Fibroblast of skin of back (primary cell): ENCODE measurements around the gene RSPH10B. TPM values are rescaled to one million over a fixed set of nuclear protein-coding genes. Genes with fewer than 3 reads are reported as not detected.
"Not testable (repeated sequence)": the region's sequence is repeated elsewhere in the genome, so short reads cannot be mapped to it uniquely, and the experiment has no call there.

Experiments used
- DNase-seq: peaks from one replicate; pipeline ENCODE4 v3.0.0-alpha.2; 2013
- polyA plus RNA-seq, 2 experiments: library from polyadenylated mRNA; unstranded; fragments of 120-200 nt; gene quantifications; one replicate each; pipeline ENCODE4 v1.2.1, GENCODE V29; 2013; ENCODE audit not compliant: insufficient read length in 2 of 2

The RSPH10B gene
- polyA plus RNA-seq (2013, experiment 1 of 2; ENCODE audit: insufficient read length): not detected
- not detected for polyA plus RNA-seq (2013, experiment 2 of 2; ENCODE audit: insufficient read length)

DNA sequence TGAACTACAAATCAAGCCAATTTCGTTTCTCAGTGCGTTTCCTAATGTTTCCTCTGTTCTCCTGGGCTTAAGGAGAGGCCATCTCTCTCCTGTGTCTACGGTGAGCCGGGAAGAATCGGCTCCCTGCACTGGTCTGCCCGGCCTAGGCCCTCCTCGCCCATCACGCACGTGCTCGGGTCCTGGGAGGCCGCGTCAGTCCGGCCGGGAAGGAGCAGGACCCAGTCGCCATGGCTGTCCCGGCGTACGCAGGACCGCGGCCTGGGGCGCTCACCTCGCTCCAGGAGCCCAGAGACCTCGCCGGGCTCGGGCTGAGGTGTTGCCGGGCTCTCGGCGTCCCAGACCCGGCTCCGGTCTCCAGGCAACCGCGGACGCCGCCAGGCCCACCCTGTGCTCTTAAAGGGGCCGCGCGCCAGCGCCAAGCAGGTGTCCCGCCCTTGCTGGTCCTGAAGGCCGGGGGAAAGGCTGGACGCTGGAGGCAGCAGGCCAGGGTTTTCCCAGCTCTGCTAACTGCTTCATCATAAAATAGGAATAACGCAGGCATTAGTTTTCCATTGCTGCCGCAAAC lies at the start of gene RSPH10B:
Gene RSPH10B (minus strand): TSS at position 343 of the 565 bp plus-strand sequence. CDS start 3,573 bp downstream, outside the sequence.
- DNase-seq: not testable (repeated sequence)

DNA sequence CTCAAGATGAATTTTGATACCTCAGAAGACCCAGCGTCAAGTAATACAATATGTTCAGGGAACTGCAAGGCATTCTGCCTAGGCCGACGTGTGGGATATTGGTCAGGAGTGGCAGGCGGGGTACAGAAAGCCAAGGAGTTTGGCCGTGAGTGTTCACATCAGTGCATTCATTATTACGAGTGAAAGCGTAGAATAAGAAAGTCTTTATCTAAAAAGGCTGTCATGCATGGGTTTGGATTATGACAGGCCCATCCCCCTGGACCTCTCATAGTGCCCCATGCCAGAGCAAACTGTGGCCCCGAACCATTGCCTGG lies 46.1 kb upstream of the RSPH10B start:
- DNase-seq: no peak

DNA sequence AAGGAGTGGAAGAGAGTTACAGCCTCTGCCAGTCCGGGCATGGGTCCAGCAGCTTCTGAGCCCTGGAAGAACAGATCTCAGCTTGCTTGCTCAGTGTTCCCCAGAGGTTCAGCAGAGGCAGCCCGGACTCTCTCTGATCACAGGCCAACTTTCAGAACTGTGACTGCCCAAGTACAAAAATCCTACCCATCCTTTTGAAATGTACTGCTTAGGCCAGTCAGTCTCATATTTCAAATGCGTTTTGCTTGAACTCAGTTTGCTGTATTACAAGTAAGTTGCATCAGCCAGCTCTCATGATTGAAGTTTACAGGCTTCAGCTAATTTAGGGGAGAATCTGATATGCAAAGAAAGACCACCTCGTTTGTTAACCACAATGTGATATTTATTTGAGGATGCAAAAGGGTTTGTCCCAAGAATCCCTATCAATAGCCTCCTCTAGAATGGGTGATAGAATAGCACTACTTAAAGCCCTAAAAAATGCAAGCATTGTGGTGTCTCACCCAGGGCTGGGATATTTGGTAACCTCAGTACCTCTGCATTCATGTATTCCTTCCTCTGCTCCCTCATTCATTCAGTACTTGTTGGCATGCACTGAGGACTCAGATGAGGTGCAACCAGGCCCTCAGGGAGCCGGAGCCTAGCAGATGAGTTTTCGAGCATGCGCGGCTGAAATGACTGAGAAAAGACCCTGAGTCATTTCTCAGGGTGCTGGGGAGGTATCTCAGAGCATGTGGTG lies 45.6 kb upstream of the RSPH10B start:
- peak; percentile 89 for DNase-seq

GRCh38 chr7:6012355-6013104 lies 42.0 kb upstream of the RSPH10B start:
- no peak for DNase-seq

GRCh38 chr7:6011541-6011940 lies 41.1 kb upstream of the RSPH10B start:
- no peak for DNase-seq

DNA sequence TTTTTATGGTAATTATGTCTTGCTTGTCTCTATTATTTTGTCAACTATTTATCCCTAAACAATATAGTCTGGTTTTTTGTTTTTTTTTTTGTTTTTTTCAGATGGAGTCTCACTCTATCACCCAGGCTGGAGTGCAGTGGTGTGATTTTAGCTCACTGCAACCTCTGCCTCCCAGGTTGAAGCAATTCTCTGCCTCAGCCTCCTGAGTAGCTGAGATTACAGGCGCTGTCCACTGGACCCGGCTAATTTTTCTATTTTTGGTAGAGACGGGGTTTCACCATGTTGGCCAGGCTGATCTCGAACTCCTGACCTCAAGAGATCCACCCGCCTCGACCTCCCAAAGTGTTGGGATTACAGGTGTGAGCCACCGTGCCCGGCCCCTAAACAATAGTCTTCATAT lies 39.9 kb upstream of the RSPH10B start:
- DNase-seq: not testable (repeated sequence)

- peak; percentile 99 for DNase-seq
These were observed 38.5 kb upstream of the RSPH10B start, which contains the start of the genes AIMP2 and PMS2 for GRCh38 chr7:6008668-6009611. AIMP2 (plus strand) TSS chr7:6009272; CDS start chr7:6009364, 92 bp downstream. PMS2 (minus strand) TSS chr7:6009049; CDS start chr7:6009019, 30 bp downstream.

DNA sequence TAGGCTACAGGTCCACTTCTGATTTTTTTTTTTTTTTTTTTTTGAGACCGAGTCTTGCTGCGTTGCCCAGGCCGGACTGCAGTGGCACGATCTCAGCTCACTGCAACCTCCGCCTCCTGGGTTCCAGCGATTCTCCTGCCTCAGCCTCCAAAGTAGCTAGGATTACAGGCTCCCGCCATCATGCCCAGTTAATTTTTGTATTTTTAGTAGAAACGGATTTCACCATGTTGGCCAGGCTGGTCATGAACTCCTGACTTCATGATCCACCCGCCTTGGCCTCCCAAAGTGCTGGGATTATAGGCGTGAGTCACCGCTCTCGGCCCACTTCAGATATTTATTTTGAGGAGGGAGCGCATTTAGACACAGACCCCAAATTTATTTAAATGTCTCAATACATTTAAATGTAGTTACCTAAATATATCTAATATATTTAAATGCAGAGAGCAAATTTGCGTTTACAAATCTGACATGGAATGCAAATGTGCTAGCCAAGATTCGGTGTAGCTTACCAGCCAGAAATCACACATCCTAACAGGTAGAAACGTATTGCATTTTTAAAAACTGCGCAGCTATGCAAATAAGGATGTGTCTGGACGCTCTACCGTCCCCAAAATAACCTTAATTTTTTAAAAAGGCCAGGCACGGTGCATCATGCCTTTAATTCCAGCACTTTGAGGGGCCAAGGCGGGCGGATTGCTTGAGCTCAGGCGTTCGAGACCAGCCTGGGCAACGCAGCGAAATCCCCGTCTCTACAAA lies 37.5 kb upstream of the RSPH10B start:
- DNase-seq: not testable (repeated sequence)

- DNase-seq: no peak
These were observed 36.9 kb upstream of the RSPH10B start for GRCh38 chr7:6007386-6007785.

DNA sequence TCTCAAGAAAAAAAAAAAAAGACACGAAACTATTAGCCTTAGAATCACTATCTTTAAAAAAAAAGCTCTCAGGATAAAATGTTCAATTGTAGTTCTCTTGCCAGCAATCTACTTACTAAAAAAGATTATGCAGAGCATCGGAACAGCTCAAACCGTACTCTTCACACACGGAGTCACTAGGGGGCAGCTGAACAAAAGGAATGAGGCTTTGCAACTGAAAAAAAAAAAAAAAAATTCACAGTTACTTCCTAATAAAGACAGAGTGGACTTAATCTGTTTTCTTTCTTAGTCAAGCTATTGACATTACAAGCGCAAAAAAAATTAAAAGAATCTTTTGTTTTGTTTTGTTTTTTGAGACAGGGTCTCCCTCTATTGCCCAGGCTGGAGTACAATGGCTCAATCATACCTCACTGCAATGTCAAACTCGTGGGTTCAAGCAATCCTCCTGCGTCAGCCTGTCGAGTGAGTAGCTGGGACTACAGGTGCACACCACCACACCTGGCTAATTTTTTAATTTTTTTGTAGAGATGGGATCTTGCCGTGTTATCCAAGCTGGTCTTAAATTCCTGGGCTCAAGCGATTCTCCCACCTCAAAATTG lies 26.8 kb upstream of the RSPH10B start:
- peak; percentile 77 for DNase-seq

GRCh38 chr7:5987061-5987460 lies 16.6 kb upstream of the RSPH10B start:
- not testable (repeated sequence) for DNase-seq

DNA sequence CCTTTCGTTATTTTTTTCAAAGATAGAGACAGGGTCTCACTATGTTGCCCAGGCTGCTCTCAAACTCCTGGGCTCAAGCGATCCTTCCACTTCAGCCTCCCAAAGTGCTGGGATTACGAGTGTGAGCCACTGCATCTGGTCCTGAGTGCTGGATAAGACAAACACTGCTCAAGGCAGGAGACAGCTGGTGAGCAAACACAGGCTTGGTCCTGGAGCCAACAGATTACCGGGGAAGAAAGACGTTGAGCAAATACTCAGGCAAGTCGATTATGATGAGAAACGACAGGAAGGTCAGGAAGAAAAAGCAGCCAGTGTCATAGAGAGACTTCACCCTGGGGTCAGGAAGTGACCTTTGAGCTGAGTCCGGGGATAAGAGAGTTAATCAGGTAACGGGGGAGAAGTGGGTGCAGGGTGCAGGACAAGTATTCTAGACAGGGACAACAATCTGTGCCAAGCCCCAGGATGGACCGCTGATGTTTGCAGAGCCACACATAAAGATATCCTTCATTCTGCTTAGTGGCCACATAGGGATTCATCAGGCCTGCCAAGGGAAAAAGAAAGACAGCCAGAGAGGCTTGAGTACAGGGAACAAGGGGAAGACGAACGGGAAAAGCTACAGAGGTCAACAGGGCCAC lies 9.3 kb upstream of the RSPH10B start:
- DNase-seq: not testable (repeated sequence)

- DNase-seq: not testable (repeated sequence)
These were observed 3.1 kb upstream of the RSPH10B start for GRCh38 chr7:5973580-5973979.

DNA sequence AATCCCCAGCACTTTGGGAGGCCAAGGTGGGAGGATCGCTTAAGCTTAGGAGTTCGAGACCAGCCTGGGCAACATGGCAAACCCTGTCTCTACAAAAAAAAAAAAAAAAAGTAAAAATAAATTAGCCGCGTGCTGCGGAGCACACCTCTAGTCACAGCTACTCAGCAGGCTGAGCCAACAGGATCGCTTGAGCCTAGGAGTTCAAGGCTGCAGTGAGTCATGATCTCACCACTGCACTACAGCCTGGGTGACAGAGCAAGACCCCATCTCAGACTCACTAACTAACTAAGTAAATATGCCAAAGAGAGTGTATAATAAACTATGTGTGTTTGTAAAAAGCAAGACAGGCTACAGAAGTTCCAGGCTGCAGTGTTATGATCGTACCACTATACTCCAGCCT lies 6.7 kb downstream of the RSPH10B start:
- not testable (repeated sequence) for DNase-seq

DNA sequence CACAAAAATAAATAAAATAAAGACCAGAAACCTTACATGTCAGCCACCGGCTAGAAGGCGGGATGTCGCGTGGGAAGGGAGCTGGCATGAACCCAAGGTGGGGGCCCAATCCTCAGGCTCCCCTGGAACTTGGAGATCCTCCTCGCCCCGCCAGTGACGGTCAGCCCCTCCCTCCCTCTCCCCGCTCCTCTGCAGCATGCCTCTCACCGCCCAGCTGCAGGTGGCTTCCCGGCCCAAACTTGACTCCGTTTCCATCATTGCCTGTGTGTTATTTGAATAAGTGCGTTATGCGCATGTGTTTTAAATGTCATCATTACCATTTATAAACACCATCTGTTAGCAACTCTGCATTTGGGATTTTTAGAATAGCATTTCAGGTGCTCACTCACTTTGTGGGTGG lies 7.3 kb downstream of the RSPH10B start:
- not testable (repeated sequence) for DNase-seq

- DNase-seq: not testable (repeated sequence)
These were observed 35.5 kb downstream of the RSPH10B start for GRCh38 chr7:5934945-5935450.

- DNase-seq: peak; percentile 4
These were observed 38.4 kb downstream of the RSPH10B start for GRCh38 chr7:5931905-5932644.

DNA sequence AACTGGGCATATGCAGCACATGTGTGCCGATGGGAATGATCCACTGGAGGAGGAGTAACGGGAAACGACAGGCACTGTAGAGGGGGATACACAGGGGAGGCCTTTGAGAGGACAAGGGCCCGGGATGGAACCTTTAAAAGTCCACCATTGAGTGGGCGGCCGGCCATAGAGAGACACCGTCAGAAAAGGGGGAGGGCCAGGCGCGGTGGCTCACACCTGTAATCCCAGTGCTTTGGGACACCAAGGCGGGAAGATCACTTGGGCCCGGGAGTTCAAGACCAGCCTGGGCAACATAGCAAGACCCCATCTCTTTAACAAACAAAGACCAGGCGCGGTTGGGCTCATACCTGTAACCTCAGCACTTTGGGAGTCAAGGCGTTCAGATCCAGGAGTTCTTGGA lies 39.2 kb downstream of the RSPH10B start:
- not testable (repeated sequence) for DNase-seq

DNA sequence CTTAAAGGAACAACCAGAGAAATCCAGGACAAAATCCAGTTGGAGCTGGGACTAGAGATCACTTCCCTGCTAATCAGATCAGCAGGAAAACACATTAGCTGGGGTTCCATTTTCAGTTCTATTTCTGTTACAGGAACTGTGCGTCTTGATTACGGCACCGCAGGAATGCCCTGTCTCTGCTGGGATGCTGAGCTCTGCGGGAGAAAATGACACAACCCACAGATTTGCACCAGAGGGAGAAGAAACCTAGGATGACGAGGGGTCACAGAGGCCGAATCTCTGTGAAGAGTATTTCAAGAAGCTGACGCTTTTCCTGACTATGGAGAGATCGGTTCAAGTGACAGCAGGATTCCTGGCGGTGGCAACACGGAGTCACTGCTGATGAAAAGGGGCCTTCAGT lies 40.2 kb downstream of the RSPH10B start:
- not testable (repeated sequence) for DNase-seq
